Fibroblast of peridontal ligament (primary cell): ENCODE measurements around the gene P3H1.
"Not testable (repeated sequence)": the region's sequence is repeated elsewhere in the genome, so short reads cannot be mapped to it uniquely, and the experiment has no call there.

ENCODE experiments used
- DNase-seq: peaks from one replicate; pipeline ENCODE4 v3.0.0-alpha.2; 2010; ENCODE audit errors: extremely low read depth

The P3H1 gene, protein sequence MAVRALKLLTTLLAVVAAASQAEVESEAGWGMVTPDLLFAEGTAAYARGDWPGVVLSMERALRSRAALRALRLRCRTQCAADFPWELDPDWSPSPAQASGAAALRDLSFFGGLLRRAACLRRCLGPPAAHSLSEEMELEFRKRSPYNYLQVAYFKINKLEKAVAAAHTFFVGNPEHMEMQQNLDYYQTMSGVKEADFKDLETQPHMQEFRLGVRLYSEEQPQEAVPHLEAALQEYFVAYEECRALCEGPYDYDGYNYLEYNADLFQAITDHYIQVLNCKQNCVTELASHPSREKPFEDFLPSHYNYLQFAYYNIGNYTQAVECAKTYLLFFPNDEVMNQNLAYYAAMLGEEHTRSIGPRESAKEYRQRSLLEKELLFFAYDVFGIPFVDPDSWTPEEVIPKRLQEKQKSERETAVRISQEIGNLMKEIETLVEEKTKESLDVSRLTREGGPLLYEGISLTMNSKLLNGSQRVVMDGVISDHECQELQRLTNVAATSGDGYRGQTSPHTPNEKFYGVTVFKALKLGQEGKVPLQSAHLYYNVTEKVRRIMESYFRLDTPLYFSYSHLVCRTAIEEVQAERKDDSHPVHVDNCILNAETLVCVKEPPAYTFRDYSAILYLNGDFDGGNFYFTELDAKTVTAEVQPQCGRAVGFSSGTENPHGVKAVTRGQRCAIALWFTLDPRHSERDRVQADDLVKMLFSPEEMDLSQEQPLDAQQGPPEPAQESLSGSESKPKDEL

DNA sequence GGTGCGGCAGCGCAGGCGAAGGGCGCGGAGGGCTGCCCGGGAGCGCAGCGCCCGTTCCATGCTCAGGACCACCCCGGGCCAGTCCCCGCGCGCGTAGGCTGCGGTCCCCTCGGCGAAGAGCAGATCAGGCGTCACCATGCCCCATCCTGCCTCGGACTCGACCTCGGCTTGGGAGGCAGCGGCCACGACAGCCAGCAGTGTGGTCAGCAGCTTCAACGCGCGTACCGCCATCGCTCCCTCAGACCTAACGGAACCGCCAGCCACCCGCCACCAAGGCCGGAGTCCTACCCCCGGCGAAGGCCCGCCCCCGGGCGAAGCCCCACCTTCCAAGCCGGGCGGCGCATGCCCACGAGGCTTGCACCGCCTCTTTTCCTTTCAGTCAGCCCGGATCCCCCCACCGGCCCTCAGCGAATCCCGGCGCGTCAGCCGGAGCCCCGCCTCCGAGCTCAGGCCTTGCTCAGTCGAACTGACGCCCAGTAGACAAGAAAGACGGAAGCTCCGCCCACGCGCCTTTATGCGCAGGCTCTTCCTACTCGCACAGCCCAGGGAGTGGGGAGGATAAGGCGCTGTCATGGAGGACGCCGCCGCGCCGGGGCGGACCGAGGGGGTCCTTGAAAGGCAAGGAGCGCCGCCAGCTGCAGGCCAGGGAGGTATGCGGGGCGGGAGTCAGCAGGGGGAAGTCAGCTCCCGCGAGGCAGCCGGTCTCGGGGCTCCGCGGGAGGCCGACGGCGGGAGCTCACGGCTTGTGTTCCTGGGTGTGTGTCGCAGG, at the start of gene P3H1, which contains the start of gene C1orf50:
Gene P3H1, minus strand, starts transcription at position 288 of the 769 bp plus-strand sequence. Its CDS starts 57 bp downstream, at position 231.
Gene C1orf50, plus strand, starts transcription at position 509 of the 769 bp plus-strand sequence. Its CDS starts 63 bp downstream, at position 572.
- DNase-seq = peak; percentile 98

DNA sequence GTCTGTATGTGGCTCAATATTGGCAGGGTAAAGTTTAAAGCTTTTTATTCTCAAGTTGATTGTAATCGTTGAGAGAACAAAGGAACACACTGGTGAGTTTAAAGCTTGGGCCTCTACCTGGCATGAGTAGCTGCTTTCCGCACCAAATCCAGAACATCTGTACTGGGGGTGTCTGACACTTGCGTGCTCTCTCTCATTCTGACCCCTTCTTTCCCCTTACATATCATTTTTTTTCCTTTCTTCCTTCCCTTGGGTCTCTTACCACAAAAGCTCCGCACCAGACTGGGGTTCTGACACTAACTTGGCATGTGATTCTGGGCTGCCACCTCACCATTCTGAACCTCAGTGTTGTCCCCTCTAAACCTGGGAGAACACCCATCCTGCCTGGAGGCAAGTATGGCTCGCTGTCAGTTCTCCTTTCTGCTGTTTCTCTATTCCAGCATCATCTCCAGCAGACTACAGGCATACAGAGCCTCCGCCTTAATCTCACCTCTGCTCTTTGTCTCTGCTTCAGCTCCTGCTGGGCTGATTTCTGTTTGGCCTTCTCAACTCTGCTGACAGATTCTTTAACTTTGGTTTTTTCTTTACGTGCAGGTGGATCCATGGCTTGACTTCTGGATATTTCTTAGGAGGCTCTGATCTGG, 49.2 kb upstream of the P3H1 start:
- DNase-seq = peak; percentile 24

DNA sequence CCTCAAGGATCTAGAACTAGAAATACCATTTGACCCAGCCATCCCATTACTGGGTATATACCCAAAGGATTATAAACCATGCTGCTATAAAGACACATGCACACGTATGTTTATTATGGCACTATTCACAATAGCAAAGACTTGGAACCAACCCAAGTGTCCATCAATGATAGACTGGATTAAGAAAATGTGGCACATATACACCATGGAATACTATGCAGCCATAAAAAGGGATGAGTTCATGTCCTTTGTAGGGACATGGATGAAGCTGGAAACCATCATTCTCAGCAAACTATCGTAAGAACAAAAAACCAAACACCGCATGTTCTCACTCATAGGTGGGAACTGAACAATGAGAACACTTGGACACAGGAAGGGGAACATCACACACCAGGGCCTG, 48.0 kb upstream of the P3H1 start:
- not testable (repeated sequence) for DNase-seq

DNA sequence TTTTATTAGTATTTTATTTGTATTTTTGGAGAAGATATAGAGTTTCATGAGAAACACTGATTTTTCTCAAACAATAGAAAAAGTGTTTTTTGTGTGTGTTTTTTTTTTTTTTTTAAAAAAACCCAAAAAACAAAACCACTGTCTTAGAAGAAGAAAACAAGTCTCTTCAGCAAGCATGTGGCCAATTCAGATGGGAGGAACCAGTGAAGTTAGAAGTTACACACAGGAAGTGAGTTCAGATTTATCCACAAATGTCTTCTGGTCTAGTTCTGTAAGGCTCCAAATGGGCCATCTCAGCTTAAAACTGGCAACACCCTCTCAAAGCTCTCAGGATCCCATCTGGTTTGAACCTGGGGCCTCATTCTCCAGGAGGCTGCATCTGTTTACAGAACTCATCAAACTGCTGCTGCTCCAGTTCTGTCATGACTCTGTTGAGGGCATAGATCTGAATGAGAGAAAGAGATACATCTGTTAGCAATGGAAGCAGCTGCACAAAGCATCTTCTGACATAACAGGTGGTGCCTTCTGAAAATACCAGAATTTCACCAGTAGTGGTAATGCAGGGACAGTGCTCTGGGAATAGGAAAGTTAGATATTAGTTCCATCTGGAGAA, 40.3 kb upstream of the P3H1 start:
- DNase-seq = no peak

DNA sequence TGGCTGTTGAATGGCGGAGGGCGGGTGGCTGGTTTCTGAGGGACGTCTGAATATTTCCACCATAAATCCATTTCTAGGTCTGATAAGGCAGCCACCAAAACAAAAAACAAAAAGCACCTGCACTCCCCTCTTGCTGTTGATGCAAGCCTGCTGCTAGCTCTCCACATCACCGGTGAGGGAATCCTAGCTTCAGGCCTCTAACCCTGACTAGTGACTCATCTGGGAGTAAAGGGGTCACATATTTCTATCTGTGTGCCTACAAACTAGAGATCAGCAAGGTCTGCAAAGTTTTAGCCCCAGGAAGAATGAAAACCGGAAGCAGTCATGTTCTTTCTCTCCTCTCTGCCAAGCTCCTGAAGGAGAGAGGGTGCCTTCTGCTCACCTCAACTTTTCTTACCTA, 39.8 kb upstream of the P3H1 start:
- no peak for DNase-seq

DNA sequence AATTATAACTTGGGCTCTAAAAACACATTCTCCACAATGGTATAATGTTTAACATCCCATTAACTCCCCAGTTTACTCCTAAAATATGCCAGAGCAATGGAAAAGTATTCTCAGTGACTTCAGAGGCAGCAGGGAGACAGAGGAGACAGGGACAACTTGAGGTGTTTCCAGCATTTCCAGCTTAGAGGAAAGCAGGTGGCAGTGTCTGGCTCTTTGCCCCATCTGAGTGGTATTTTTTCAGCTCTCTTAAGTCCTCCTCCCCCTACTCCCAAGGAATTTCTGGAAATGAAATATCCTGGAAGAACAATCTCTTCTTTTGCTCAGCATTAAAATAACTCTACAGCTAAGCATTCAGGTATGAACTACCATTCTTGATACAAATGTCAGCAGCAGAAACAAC, 39.3 kb upstream of the P3H1 start:
- DNase-seq = no peak

DNA sequence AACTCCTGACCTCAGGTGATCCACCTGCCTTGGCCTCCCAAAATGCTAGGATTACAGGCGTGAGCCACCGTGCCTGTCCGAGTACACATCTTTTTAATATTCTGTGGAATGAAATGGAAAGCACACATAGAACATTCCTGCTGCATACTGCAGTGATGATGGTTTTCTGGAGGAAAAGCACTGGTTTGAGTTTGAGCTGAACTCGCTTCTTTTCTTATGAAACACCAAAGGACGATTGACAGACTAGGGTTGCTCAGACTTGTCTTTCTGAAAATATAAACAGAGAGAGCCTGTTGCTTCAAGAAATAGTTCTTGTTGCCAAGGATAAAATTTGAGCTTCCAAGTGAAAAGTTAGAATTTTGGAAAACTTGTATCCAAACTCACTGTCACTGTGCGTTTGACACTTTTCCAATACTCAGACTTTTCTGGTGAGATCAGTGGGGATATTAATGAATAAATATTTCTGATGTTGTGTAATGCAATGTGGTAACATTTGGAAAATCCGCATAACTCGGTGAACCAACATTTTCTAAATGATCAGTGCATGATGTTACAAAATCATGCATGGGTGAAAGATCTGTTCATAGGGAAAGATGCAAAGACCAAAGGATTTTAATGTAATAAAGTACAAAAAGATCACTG, 35.1 kb upstream of the P3H1 start:
- peak; percentile 11 for DNase-seq

DNA sequence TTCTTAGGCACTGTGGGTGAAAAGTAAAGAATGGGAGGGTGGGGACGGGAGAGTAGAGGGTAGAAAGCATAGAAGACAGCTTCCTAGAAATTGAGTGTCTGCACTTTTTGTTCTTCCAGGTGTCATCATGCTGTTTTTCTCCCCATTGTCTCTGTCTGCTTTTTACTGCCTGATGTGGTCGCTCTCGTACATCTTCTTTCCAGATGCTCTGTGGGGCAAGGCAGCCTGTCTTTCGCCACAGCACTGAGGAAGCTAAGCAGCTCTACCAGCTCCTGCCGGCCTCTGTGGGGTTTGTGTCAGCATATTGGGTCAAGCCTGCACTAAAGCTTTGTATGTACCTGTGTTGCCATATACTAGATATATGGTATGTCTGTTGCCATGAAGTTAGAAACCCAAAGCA, 31.2 kb upstream of the P3H1 start:
- no peak for DNase-seq

DNA sequence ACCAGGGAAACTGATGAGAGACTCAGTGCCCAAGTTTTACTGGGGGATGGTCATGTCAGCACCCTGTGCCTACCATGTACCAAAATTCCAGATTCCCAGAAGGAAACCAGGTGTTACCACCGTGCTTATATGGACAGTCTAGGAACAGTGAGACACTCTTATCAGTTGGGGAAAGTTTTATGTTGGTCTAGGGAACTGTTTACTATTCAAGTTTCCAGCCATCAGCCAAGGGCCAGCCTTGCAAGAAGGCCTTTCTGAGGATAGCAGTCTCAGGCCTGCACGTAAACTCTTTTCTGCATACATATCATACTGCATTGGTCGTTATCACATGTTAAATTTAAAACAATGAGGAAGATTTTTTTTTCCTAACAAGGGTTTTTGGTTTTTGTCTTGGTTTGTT, 30.6 kb upstream of the P3H1 start:
- DNase-seq = no peak

DNA sequence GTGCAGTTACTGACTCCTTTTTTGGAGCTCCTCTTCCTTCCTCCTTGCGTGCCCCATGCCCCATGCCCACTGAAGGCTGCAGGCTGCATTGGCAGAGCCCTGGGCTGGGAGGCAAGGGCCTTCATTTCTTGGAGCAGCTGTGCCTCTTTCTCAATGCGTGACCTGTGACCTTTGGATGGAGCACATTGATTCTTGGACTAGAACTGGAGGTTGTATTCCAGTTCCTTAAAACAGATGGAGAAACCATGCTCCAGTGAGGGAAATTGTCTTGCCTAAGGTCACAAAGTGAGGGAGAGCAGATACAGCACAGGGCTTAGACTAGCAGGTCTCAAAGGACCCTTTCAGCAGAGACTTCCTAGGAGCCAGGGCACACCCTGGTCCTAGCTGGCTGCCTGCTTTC, 27.0 kb upstream of the P3H1 start:
- DNase-seq = peak; percentile 50

DNA sequence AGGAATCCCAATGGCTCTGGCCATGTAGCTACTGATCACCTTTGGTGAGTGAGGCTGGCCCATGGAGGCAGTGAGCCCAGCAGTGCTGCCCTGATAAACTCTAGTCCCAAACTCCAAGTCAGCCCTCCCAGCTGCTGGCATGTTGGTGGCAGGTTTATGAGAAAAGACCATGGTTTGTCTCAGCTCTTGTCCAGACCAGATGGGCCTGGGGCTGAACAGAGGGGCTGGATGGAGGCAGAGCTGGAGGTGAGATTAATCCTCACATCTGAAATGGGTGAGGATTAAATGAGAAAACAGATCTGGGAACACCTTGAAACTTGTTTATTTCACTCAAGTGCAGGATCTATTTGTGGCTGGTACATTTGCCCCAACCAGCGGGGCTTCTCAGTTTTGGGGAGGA, 21.2 kb upstream of the P3H1 start:
- no peak for DNase-seq

DNA sequence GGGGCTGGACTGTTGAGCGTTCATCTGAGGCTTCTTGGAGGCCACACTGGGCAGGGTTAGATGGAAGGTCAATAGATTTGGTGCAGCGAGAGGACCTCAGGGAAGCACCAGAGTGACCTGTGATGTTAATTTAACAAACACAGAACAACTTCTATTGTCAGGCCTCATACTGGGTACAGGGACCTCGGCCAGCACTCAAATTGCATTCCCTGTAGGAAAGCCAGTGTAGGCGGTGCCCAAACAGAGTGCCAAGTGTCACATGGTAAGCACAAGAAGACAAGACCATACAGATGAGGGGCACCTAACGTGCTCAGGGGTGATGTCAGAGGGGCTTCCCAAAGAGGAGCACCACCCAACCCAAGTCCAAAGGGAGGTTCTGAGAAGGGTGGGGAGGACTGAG, 19.3 kb upstream of the P3H1 start:
- DNase-seq = no peak

DNA sequence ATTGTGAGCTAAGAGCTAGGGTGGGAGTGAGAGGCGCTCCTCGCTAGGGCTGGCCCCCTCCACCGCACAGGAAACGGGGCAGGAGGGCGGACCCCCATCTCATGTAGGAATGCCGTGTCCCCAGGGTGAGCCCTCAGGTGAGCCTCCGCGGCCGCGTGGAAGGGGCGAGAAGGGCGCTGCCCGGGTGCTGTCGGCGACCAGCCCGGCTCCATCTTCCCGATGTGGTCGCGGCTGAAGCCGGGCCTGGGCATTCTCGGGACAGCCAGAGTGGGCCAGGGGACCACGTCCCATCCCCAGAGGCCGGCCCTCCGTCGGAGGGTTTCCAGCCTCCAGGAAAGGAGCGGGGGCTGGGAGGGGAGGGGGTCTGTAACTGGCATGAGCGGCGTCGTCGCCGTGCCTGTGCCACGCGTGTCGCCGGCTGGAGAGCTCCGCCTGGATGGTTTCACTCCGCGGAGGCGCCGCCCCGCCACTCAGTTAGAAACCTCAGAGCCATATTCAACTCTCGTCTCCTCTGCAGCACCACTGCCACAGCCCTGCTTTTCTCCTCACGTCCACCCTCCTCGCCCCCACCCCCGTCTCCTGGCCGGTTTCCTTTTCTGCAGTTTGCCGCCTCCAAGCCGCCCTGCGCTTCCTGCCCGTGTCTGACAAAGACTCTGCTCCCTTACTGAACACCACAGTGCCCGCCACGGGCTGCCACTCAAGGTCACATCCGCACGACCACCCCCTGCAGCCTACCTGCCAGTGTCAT, 18.3 kb upstream of the P3H1 start, which contains the start of gene TMEM269:
Gene TMEM269, plus strand, starts transcription at position 46 of the 748 bp plus-strand sequence. CDS start 4,903 bp downstream, outside the sequence.
- DNase-seq = peak; percentile 4

DNA sequence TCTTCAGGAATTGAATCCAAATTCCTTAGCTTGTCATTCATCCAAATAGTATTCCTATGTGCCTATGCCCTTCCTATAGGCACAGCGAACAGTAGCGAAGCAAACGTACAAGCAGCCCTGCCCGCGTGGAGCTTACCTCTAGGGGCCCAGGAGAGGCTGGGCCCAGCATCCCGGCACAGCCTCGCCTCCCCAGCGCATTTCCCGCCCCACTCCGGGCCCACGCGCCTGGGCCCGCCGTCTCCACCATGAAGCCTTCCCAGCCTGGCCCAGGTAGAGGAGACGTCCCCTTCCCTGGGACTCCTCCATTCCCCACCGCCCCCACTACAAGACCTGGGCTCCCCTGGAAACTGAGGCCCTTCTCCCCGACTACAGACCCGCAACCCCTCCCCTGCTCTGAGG, 17.7 kb upstream of the P3H1 start:
- no peak for DNase-seq

DNA sequence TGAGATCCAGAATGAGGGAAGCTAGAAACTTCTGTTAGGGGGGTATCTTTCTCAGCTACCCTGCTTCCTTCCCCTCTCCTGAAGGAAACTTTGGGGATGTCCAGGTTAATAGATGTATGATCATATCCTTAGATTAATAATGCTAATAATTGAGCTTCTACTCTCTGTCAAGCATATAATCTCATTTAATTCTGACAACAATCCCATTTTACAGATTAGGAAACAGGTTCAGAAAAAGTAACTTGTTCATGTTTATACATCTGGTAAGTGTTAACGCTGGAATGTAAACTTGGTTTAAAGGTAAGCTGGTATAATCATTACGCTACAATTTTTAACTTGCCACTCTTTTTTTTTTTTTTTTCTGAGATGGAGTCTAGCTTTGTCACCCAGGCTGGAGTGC, 16.3 kb upstream of the P3H1 start:
- no peak for DNase-seq

DNA sequence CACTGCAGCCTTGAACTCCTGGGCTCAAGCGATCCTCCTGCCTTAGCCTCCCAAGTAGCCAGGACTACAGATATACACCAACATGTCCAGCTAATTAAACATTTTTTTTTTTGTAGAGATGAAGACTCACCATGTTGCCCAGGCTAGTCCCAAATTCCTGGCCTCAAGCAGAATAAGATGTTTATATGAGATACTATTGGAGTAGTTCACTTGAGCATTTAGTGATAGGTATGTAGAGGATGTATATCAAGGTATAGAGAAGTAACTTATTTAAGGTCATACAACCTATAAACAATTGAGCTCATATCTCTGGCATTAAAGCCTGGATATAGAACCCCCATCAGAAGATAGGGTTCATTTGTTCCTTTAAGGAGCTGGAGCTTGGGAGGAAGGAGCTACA, 13.3 kb upstream of the P3H1 start:
- no peak for DNase-seq

DNA sequence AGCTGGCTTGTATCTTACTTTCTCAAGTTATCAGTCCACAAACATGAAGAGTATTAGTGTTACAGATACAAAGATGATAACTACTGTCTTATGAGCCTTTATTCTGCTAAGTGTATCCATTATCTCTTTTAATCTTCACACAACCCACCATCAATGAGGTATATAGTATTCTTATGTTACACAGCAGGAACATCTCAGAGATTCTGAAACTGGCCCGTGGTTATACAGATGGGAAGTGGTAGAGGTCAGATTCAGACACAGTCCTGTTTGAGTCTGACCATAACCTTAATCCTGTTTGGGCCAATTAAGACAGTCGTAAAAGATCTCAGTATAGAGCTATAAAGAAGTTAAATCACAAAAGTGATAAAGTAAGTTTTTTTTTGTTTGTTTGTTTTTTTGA, 12.9 kb upstream of the P3H1 start:
- DNase-seq = no peak

DNA sequence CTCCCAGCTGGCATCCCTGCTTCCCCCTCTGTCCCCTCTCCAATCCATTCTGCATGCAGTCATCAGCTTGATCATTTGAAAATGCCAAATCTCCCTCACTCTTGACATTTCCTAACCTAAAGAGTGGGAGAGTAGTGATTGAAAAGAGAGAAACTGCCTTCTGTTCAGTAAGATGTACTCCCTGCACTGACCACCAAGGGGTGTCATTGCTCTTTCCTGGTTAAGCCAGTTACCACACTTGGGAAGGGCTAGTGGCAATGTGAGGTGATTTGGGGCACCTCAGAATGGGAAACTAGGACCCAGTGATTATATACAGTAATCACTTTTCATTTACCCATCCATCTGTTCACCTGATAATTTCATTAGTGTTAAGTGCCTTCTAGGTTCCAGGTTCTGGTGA, 11.0 kb upstream of the P3H1 start:
- DNase-seq = peak; percentile 53

DNA sequence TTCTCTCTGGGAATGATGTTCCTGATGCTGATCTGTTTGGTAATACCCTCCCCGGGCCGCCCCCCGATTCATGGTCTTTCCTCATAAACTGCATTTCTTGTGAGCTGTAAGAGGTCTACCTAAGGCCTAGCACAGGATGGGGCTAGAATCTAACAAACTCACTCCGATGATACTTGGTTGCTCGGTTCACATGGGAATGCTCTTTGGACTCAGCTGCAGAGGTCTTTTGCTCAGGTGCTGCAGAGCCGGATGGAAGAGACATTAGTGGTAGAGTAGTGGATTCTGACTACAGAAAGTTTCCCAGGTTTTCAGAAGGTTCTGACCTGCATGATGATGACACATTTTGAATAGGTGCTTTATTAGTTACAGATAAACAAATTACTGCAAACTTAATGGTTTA, 9.7 kb upstream of the P3H1 start:
- no peak for DNase-seq

DNA sequence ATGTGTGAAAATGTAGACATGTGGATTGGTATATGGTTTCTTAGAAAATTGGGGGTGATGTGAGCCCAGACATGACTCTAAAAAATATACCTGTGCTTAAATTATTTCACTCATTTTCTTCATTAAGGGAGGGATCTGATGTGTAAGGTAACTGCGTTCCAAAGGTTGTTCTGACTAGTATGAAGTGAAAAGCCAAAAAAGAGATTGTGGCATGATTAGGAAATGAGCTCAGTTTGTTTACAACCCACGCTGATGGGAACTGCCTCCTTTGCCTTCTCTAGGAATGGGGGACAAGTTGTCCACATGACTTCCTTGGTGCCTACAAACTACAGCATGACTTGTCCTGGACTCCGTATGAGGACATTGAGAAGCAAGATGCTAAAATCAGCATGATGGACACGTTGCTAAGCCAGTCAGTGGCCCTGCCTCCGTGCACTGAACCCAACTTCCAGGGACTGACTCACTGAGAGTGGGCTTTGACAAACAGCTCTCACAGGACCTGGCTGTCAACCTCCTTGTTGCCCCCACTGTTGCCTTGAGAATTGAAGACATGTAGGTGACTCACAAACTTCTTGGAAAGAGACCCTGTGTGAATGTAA, 8.2 kb upstream of the P3H1 start:
- no peak for DNase-seq
